Measurements from ENCODE around the gene HIPK2. TPM values are rescaled to one million over a fixed set of nuclear protein-coding genes. Genes with fewer than 3 reads are reported as not detected.

Gene HIPK2
- polyA plus RNA-seq, 1 donor (not counting 4 experiments of a cell fraction or from before 2014, with no cell fraction given): 5.8 TPM

DNA sequence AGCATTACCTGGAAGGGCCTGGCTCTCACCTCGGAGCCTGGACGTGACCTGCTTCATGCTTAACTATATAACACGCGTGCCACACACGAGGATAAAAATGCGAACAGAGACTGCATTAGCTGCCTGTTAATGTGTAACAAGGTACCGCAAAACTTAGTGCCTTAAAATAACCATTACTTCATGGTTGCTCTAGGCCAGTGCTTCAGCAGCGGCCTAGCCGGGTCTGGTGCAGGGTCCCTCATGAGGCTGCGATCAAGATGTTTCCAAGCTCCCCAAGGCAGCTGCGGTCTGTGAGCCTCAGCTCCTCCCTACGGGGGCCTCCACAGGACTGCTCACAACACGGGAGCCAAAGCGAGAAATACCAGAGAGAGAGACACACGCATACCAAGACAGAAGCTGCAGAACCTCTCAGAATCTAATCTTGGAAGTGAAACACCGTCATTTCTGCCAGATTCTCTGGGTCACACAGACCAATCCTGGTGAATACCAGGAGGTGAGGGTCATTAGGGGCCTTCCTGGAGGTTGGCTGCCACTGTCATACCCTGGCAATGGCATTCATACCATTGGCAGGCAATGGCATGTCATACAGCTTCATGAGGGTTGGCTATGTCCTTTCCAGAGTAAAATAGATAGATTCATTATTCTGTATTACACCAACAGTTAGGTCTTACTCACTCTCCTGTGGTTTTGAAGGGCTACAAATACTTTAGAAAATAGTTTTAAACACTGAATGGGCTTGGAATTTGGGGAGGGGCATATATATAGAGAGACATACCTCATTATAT lies 94.5 kb downstream of the HIPK2 start:
- H3K4me3 ChIP-seq (ENCODE audit: control insufficient read depth in 2 of 3, extremely low read depth in 1 of 3, insufficient read depth in 2 of 3, low read depth in 1 of 3, low read length in 3 of 3): no peak overlapping the region

DNA sequence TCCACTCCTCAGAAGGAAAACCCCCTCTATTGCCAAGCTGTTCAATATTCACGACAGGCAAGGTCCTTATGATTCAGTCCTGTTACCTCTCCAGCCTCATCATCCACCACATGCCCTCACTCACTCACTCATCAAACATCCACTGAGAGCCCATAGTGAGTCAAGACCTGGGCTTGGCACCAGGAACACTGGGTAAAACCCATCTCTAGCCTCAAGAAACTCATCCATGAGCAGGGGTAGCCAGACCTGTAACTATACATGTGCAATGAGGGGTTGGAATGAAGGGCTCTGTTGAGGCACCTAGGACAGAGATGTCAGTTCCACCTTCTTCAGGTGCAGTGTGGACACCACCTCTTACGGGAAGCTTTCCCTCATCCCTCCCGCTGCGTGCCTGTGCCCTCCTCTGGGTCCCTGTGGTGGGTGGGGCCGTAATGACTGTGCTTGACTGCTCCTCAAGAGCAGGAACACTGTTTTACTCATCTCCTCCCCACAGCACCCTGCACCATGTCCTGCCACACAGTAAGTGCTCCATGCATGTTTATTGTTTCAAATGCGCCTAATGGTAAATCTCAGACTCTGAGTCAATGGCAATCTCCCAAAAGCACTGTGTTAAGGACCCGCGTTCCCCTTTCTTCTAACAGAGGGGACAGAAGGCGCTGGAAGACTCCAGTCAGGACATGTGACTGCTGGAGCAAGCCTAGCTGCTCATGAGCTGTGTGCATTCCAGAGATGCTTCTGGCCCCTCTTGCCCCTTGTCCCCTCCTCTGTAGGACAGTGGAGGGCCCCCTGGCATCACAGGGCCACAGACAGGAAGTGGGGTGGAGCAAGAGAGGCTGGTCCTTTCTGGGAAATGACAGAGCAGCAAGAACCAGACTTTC lies 95.4 kb downstream of the HIPK2 start:
- no peak for TF ChIP-seq EZH2 (IDR thresholded peaks at IDR 0.05; ENCODE audit: low read length)
- TF ChIP-seq, protein P1, sequence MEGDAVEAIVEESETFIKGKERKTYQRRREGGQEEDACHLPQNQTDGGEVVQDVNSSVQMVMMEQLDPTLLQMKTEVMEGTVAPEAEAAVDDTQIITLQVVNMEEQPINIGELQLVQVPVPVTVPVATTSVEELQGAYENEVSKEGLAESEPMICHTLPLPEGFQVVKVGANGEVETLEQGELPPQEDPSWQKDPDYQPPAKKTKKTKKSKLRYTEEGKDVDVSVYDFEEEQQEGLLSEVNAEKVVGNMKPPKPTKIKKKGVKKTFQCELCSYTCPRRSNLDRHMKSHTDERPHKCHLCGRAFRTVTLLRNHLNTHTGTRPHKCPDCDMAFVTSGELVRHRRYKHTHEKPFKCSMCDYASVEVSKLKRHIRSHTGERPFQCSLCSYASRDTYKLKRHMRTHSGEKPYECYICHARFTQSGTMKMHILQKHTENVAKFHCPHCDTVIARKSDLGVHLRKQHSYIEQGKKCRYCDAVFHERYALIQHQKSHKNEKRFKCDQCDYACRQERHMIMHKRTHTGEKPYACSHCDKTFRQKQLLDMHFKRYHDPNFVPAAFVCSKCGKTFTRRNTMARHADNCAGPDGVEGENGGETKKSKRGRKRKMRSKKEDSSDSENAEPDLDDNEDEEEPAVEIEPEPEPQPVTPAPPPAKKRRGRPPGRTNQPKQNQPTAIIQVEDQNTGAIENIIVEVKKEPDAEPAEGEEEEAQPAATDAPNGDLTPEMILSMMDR (optimal IDR thresholded peaks at IDR 0.05 in 1 of 3, IDR thresholded peaks at IDR 0.05 in 1 of 3, conservative IDR thresholded peaks at IDR 0.05 in 1 of 3; ENCODE audit: extremely low read depth in 1 of 3, insufficient read depth in 2 of 3, low read length in 3 of 3): no peak
- Histone ChIP-seq H3K9me1 (ENCODE audit: control insufficient read depth, extremely low read depth, insufficient read depth, low read length) (no peaks in the 10 kb centered on the region), H3K4me1 (ENCODE audit: control insufficient read depth, extremely low read depth, insufficient read depth, low read length) (peaks cover 48% of the 10 kb centered on the region), H3K36me3 (ENCODE audit: control insufficient read depth in 2 of 2, extremely low read depth in 1 of 2, insufficient read depth in 2 of 2, low read length in 2 of 2) (no peaks in the 10 kb centered on the region), H3K9me3 (ENCODE audit: control insufficient read depth, low read depth, low read length) (peaks cover 3% of the 10 kb centered on the region), H3K27ac (ENCODE audit: control insufficient read depth, insufficient read depth, low read length) (peak overlapping the region; percentile 94), H4K20me1 (ENCODE audit: control insufficient read depth, extremely low read depth, insufficient read depth, low read length) (no peaks in the 10 kb centered on the region), H3K79me2 (ENCODE audit: control insufficient read depth, insufficient read depth, low read length) (peaks cover 4% of the 10 kb centered on the region), H3K27me3 (ENCODE audit: control insufficient read depth, extremely low read depth, insufficient read depth, low read length) (no peaks in the 10 kb centered on the region), H3K9ac (ENCODE audit: control insufficient read depth, extremely low read depth, insufficient read depth, low read length) (peak overlapping the region; percentile 67), H2AFZ (ENCODE audit: control insufficient read depth, low read length) (peak overlapping the region; percentile 9), H3K4me3 (ENCODE audit: control insufficient read depth in 2 of 3, extremely low read depth in 1 of 3, insufficient read depth in 2 of 3, low read depth in 1 of 3, low read length in 3 of 3) (no peak overlapping the region), H3K4me2 (ENCODE audit: control insufficient read depth, extremely low read depth, insufficient read depth, low read depth, low read length) (peak overlapping the region; percentile 60)
- peak; percentile 73 for FAIRE-seq
- dilution Hi-C loops (cut with MboI; ENCODE audit: extremely low pct_ligation_motif_present, low sequenced_read_pairs): no loop called here
- peak; percentile 86 for DNase-seq (ENCODE audit: low read depth, low spot score)

More for the DNA sequence above, 94.5 kb downstream of the HIPK2 start:
- Histone ChIP-seq H3K9ac (ENCODE audit: control insufficient read depth, extremely low read depth, insufficient read depth, low read length) (peak overlapping the region; percentile 67), H3K9me1 (ENCODE audit: control insufficient read depth, extremely low read depth, insufficient read depth, low read length) (no peaks in the 10 kb centered on the region), H4K20me1 (ENCODE audit: control insufficient read depth, extremely low read depth, insufficient read depth, low read length) (no peaks in the 10 kb centered on the region), H3K9me3 (ENCODE audit: control insufficient read depth, low read depth, low read length) (peaks cover 3% of the 10 kb centered on the region), H3K27ac (ENCODE audit: control insufficient read depth, insufficient read depth, low read length) (peak overlapping the region; percentile 94), H3K36me3 (ENCODE audit: control insufficient read depth in 2 of 2, extremely low read depth in 1 of 2, insufficient read depth in 2 of 2, low read length in 2 of 2) (no peaks in the 10 kb centered on the region), H3K79me2 (ENCODE audit: control insufficient read depth, insufficient read depth, low read length) (peaks cover 4% of the 10 kb centered on the region), H3K4me2 (ENCODE audit: control insufficient read depth, extremely low read depth, insufficient read depth, low read depth, low read length) (peak overlapping the region; percentile 60), H3K4me1 (ENCODE audit: control insufficient read depth, extremely low read depth, insufficient read depth, low read length) (peaks cover 58% of the 10 kb centered on the region), H3K27me3 (ENCODE audit: control insufficient read depth, extremely low read depth, insufficient read depth, low read length) (no peaks in the 10 kb centered on the region), H2AFZ (ENCODE audit: control insufficient read depth, low read length) (no peak overlapping the region)
- no peak for TF ChIP-seq EZH2 (IDR thresholded peaks at IDR 0.05; ENCODE audit: low read length)
- FAIRE-seq (no peak), DNase-seq (ENCODE audit: low read depth, low spot score) (no peak)
- dilution Hi-C loops (cut with MboI; ENCODE audit: extremely low pct_ligation_motif_present, low sequenced_read_pairs): no loop called here
